Fibroblast of villous mesenchyme (primary cell): ENCODE measurements around the gene ZBED1. TPM values are rescaled to one million over a fixed set of nuclear protein-coding genes. Genes with fewer than 3 reads are reported as not detected.
A peak's percentile ranks its signal among the peaks of the same experiment; 100 is the strongest.

ENCODE experiments used
- DNase-seq: peaks from one replicate; pipeline ENCODE4 v3.0.0-alpha.2; 2010; ENCODE audit warnings: low read depth
- H3K4me3 ChIP-seq: 2 replicates; pipeline ENCODE4 v1.5.1; 2011; ENCODE audit warnings: low read depth, mild to moderate bottlenecking, low read length
- CTCF ChIP-seq: IDR thresholded peaks from 2 replicates; pipeline ENCODE4 v1.5.1; 2012; ENCODE audit warnings: low read depth, mild to moderate bottlenecking, low read length; ENCODE audit not compliant: insufficient read depth
- total RNA-seq: library from RNA; depleted of rRNA; stranded (reverse); fragments of >200 nt; gene quantifications from 2 replicates; pipeline ENCODE4 v1.2.3, GENCODE V29; 2012

The ZBED1 gene
- total RNA-seq, 1 donor: 32.4 TPM

GRCh38 chrX:2502668-2503519 is 2.1 kb upstream of the ZBED1 start:
- no peak for TF ChIP-seq CTCF
- DNase-seq: peak; percentile 73
- H3K4me3 ChIP-seq: no peak overlapping the region

- no peak overlapping the region for H3K4me3 ChIP-seq
- TF ChIP-seq CTCF: no peak
- DNase-seq: no peak
Measured at GRCh38 chrX:2502120-2502667, 1.4 kb upstream of the ZBED1 start.

- H3K4me3 ChIP-seq: no peak overlapping the region
- no peak for TF ChIP-seq CTCF
- DNase-seq: no peak
Measured at GRCh38 chrX:2501559-2502102, 855 bp upstream of the ZBED1 start.

- DNase-seq: peak; percentile 65
- peak overlapping the region; percentile 81 for H3K4me3 ChIP-seq
- peak; percentile 22 for TF ChIP-seq CTCF
Measured at GRCh38 chrX:2500091-2500802, 529 bp downstream of the ZBED1 start.

GRCh38 chrX:2499507-2499906 is 1.3 kb downstream of the ZBED1 start:
- H3K4me3 ChIP-seq: peak overlapping the region; percentile 81
- no peak for DNase-seq
- TF ChIP-seq CTCF: no peak

- no peak for TF ChIP-seq CTCF
- peak overlapping the region; percentile 81 for H3K4me3 ChIP-seq
- DNase-seq: peak; percentile 76
Measured at GRCh38 chrX:2498781-2499302, 1.9 kb downstream of the ZBED1 start.
